LNCAP (cell line): ENCODE measurements around the gene CEP112.

ENCODE experiments used
- TF ChIP-seq, protein P1 (sequence below): fragments of 450-650 bp; IDR thresholded peaks from 2 replicates; pipeline ENCODE4 v1.5.1; 2017; ENCODE audit warnings: mild to moderate bottlenecking

Gene CEP112

DNA sequence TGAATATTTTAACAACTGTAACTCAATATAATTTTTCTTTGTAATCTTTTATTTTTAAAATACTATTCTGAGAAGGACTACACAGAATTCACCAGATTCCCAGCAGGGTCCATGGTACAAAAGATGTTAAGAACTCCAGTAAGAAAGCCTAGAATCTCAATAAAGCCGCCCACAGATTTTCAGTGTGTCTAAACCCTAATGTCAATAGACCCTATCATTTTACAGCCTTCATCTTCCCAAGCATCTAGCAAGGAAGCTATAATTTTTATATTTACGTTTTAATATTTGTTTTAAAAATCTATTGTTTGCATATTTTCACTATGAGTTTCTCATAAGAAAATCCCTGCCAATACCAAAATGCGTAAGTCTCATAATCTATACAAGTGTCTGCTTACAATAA is 148.5 kb downstream of the CEP112 start:
- TF ChIP-seq, protein P1, sequence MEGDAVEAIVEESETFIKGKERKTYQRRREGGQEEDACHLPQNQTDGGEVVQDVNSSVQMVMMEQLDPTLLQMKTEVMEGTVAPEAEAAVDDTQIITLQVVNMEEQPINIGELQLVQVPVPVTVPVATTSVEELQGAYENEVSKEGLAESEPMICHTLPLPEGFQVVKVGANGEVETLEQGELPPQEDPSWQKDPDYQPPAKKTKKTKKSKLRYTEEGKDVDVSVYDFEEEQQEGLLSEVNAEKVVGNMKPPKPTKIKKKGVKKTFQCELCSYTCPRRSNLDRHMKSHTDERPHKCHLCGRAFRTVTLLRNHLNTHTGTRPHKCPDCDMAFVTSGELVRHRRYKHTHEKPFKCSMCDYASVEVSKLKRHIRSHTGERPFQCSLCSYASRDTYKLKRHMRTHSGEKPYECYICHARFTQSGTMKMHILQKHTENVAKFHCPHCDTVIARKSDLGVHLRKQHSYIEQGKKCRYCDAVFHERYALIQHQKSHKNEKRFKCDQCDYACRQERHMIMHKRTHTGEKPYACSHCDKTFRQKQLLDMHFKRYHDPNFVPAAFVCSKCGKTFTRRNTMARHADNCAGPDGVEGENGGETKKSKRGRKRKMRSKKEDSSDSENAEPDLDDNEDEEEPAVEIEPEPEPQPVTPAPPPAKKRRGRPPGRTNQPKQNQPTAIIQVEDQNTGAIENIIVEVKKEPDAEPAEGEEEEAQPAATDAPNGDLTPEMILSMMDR, result no peak

DNA sequence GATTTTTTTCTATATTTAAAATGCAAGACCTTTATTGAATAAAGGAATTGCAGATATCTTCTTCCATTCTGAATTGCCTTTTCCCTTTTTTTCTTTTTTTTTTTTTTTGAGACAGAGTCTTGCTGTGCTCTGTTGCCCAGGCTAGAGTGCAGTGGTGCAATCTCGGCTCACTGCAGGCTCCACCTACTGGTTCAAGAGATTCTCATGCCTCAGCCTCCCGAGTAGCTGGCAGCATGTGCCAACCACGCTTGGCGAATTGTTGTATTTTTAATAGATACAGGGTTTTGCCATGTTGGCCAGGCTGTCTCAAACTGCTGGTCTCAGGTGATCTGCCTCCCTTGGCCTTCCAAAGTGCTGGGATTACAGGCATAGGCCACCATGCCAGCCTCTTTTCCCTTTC is 151.5 kb downstream of the CEP112 start:
- TF ChIP-seq, protein P1, result no peak

DNA sequence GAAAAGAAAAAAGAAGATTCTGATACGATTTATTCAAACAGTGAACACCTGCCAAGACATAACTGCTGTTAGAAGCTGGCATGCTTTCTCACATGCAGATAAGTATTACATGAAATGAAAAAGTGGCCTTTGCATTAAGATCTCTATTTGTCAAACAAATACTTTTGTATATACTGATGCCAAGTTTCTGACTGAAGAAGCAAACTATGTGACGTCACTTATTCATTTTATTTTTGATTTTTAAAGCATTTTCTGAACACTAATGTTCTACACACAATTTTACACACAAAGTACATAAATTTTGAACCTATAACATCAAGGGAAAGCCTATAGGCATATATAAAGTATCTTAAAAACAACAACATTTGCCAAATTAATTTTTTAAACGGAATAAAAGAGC is 153.8 kb downstream of the CEP112 start:
- TF ChIP-seq, protein P1, result no peak

DNA sequence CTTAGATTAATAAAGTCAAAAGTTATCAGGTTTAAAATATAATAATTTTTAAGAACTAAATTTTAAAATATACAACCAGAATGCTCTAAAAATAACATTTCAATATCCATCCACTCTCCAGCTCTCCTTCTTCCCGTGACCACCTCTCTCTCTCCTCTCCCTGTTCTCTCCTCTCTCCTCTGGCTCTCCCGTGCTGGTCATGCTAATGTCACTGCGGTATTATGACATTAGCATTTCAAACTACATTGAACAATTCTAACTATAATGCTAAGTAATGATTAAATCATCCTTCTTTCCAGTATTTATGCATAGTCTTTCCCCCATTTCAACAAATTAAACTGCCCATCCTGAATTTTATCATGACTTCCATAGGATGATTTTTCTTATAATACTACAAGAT is 154.7 kb downstream of the CEP112 start:
- TF ChIP-seq, protein P1, result no peak

DNA sequence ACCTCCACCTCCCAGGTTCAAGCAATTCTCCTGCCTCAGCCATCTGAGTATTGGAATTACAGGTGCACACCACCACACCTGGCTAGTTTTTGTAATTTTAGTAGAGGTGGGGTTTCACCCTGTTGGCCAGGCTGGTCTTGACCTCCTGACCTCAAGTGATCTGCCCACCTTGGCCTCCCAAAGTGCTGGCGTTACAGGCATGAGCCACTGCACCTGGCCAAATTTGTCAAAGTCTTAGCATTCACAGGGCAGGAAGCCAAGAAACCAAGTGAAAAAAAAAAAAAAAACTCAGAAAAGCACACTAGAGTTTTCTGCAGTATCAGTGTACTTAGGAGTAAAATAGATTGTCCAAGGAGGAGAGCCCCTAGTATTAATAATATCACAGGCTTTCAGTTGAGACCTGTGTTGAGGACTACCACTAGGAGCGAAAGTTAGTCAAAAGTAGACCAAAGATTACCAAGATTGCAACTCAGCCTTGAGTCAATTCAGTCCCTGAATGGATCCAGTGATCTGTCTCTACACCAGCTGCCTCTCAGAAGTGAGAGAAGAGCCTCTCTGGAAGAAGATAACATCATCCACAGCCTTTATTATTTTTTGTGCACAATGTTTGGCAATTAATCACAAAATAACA is 159.7 kb downstream of the CEP112 start:
- TF ChIP-seq, protein P1, result no peak

DNA sequence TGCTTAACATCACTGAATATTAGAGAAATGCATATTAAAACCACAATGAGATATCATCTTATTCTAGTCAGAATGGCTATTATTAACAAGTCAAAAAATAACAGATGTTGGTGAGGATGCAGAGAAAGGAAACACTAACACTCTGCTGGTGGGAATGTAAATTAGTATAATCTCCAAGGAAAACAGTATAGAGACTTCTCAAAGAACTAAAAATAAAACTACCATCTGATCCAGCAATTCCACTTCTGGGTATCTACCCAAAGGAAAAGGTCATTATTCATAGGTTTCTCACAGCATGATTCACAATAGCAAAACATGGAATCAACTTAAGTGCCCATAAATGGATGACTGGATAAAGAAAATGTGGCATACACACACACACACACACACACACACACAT is 166.4 kb downstream of the CEP112 start:
- TF ChIP-seq, protein P1, result no peak

DNA sequence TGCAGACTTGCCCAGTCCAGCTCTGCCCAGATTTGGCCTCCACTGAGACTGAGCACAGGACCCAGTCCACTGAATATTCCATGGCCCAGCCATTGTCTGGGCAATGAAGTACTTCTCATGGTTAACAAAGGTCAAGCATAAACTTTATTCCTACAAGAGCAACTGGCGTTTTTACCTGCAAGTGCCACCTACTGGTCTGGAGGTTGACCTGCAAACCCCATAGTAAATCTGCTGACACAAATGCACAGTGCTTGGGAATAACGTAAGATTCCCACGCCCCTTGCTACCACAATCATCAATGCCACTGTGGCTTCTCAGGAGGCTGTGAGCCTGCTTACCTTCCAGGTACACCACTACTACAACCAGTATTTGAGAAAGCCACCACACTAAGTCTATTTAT is 170.2 kb downstream of the CEP112 start:
- TF ChIP-seq, protein P1, result peak; percentile 19; the same call in 1 of the 2 replicates

DNA sequence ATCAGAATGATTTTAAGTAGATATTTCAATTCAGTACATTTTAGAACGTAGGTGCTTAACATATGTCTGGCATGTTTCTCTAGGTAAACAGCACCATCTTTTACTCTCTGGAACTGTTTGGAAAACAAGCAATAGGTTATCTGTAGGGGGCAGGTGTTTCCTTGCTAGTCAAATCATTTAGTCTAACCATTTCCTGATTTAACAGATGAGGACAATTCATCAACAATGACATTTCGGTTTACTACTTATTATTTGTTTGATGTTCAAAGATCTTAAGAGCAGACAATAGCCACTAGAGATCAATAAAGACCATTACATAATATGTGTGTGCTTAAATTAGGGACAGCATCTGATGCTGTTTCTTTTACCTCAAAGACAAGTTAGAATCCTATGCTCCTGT is 173.1 kb downstream of the CEP112 start:
- TF ChIP-seq, protein P1, result no peak
